Prostate gland (tissue), 2 donors: ENCODE data around the gene U2SURP.

Experiments
- CTCF ChIP-seq, 4 experiments: fragments of 200-600 bp in 2 of 4; fragments of 450-650 bp in 2 of 4; sonication (generic) in 2 of 4; IDR thresholded peaks; 1 replicate in 3 of 4; 2 replicates in 1 of 4; pipeline ENCODE4 v1.5.1; 2016 to 2019; ENCODE audit warnings: antibody characterized with exemption in 4 of 4, mild to moderate bottlenecking in 2 of 4, moderate library complexity in 2 of 4
- POLR2A ChIP-seq: fragments of 450-650 bp; IDR thresholded peaks from one replicate; pipeline ENCODE4 v1.6.1; 2016; ENCODE audit warnings: antibody characterized with exemption, mild to moderate bottlenecking
- POLR2AphosphoS5 ChIP-seq: sonication (generic); formaldehyde crosslinking; IDR thresholded peaks from one replicate; pipeline ENCODE4 v1.6.1; 2017; ENCODE audit warnings: antibody characterized with exemption

- TF ChIP-seq POLR2A (no peak), CTCF (IDR thresholded peaks at IDR 0.05) (no peak), POLR2AphosphoS5 (no peak)
Observed at GRCh38 chr3:142982038-142982773, 19.2 kb upstream of the U2SURP start.
